Loucy (cell line): Measurements from ENCODE around the gene STARD8.

ENCODE experiments used
- H2AFZ ChIP-seq: fragments of 200-600 bp; sonication (generic); 2 replicates; pipeline ENCODE4 v1.6.0; 2016; ENCODE audit warnings: antibody characterized with exemption, mild to moderate bottlenecking, low read length, moderate library complexity
- H3F3A ChIP-seq: fragments of 200-600 bp; 2 replicates; pipeline ENCODE4 v1.6.0; 2016; ENCODE audit warnings: antibody characterized with exemption, low read depth, mild to moderate bottlenecking
- H3K27me3 ChIP-seq: fragments of 200-600 bp; sonication (generic); 2 replicates; pipeline ENCODE4 v1.6.1; 2014; ENCODE audit warnings: low read length, mild to moderate bottlenecking; ENCODE audit not compliant: insufficient read depth, poor library complexity, severe bottlenecking
- H3K36me3 ChIP-seq: fragments of 200-600 bp; sonication (generic); 2 replicates; pipeline ENCODE4 v1.6.1; 2016; ENCODE audit warnings: low read length; ENCODE audit not compliant: insufficient read depth
- H3K4me1 ChIP-seq: fragments of 200-600 bp; sonication (generic); 2 replicates; pipeline ENCODE4 v1.5.1; 2014; ENCODE audit warnings: low read length, mild to moderate bottlenecking; ENCODE audit not compliant: insufficient read depth, poor library complexity, severe bottlenecking
- H3K4me2 ChIP-seq: fragments of 200-600 bp; sonication (generic); 2 replicates; pipeline ENCODE4 v1.6.0; 2014; ENCODE audit warnings: antibody characterized with exemption, low read length, low read depth, mild to moderate bottlenecking; ENCODE audit not compliant: poor library complexity, severe bottlenecking
- H3K4me3 ChIP-seq: fragments of 200-600 bp; sonication (generic); 2 replicates; pipeline ENCODE4 v1.5.1; 2014; ENCODE audit warnings: low read length, mild to moderate bottlenecking, mixed read lengths; ENCODE audit not compliant: poor library complexity, severe bottlenecking
- H3K79me2 ChIP-seq: fragments of 200-600 bp; sonication (generic); 2 replicates; pipeline ENCODE4 v1.6.1; 2014; ENCODE audit warnings: low read length; ENCODE audit not compliant: insufficient read depth
- H3K9ac ChIP-seq: fragments of 200-600 bp; sonication (generic); 2 replicates; pipeline ENCODE4 v1.6.0; 2014; ENCODE audit warnings: mild to moderate bottlenecking, low read depth, low read length, moderate library complexity; ENCODE audit not compliant: poor library complexity, severe bottlenecking
- H3K9me2 ChIP-seq: fragments of 200-600 bp; sonication (generic); replicated peaks from 2 replicates; pipeline ENCODE4 v1.6.1; 2016; ENCODE audit warnings: low read depth, low read length, mixed read lengths
- H3K9me3 ChIP-seq: fragments of 200-600 bp; sonication (generic); 2 replicates; pipeline ENCODE4 v1.6.1; 2014; ENCODE audit warnings: mild to moderate bottlenecking, antibody characterized with exemption, low read length, low read depth; ENCODE audit not compliant: insufficient read depth
- H4K20me1 ChIP-seq: fragments of 200-600 bp; sonication (generic); 2 replicates; pipeline ENCODE4 v1.6.0; 2014; ENCODE audit warnings: antibody characterized with exemption, low read length, mild to moderate bottlenecking; ENCODE audit not compliant: insufficient read depth, poor library complexity, severe bottlenecking
- EZH2phosphoT487 ChIP-seq: fragments of 200-600 bp; IDR thresholded peaks from 2 replicates; pipeline ENCODE4 v1.6.1; 2018; ENCODE audit warnings: antibody characterized with exemption, mild to moderate bottlenecking, moderate library complexity, borderline replicate concordance
- TF ChIP-seq, protein P1 (sequence below): fragments of 200-600 bp; sonication (generic); conservative IDR thresholded peaks from 2 replicates; pipeline ENCODE4 v1.5.1; 2014; ENCODE audit warnings: mild to moderate bottlenecking, antibody characterized with exemption, low read length

The STARD8 gene

DNA sequence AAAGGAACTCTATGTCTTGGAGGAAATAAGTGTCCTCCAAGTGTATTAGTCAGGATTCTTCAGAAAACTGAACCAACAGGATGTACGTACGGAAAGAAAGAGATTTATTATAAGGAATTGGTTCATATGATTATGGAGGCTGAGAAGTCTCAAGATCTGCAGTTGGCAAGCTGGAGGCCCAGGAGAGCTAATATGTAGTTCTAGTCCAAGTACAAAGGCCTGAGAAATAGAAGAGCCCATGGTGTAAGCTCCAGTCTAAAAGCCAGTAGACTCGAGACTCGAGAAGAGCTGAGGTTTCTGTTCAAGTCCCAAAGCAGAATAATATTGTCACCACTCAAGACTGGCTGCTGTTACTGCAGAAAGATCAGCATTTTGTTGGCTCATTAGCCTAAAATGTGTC is 116.0 kb downstream of the STARD8 start:
- Histone ChIP-seq H3K4me1 (no peaks in the 10 kb centered on the region), H3K36me3 (no peaks in the 10 kb centered on the region), H3K27me3 (no peaks in the 10 kb centered on the region), H3K9me3 (no peaks in the 10 kb centered on the region), H3F3A (no peaks in the 10 kb centered on the region), H3K4me2 (no peak overlapping the region), H2AFZ (no peak overlapping the region), H3K4me3 (no peak overlapping the region), H3K9ac (no peak overlapping the region), H3K9me2 (no peaks in the 10 kb centered on the region), H4K20me1 (no peaks in the 10 kb centered on the region), H3K79me2 (no peaks in the 10 kb centered on the region)
- TF ChIP-seq EZH2phosphoT487 = no peak
- TF ChIP-seq, protein P1, sequence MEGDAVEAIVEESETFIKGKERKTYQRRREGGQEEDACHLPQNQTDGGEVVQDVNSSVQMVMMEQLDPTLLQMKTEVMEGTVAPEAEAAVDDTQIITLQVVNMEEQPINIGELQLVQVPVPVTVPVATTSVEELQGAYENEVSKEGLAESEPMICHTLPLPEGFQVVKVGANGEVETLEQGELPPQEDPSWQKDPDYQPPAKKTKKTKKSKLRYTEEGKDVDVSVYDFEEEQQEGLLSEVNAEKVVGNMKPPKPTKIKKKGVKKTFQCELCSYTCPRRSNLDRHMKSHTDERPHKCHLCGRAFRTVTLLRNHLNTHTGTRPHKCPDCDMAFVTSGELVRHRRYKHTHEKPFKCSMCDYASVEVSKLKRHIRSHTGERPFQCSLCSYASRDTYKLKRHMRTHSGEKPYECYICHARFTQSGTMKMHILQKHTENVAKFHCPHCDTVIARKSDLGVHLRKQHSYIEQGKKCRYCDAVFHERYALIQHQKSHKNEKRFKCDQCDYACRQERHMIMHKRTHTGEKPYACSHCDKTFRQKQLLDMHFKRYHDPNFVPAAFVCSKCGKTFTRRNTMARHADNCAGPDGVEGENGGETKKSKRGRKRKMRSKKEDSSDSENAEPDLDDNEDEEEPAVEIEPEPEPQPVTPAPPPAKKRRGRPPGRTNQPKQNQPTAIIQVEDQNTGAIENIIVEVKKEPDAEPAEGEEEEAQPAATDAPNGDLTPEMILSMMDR = no peak
